ENCODE data around the gene PKDREJ.

DNA sequence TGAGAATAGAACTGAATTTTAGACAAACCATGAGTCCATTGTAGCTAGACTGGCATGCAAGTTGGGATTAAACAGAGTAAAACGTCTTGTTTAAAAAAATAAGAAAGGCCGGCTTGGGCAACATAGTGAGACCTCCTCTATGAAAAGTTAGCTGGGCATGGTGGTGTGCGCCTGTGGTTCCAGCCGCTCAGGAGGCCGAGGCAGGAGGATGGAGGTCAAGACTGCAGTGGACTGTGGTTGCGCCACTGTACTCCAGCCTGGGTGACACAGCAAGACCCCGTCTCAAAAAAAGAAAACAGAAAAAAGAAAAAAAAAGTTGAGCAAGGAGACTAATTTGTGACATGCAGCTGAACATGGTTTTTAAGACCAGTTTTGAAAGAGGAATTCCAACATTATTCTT, 36.6 kb downstream of the PKDREJ start:
- TF ChIP-seq CTCF (IDR thresholded peaks at IDR 0.05) (no peak), POLR2AphosphoS5 (IDR thresholded peaks at IDR 0.05) (no peak)
